OCI-LY3 (cell line): ENCODE data around the gene MOB3B.

Source experiments
- H2AFZ ChIP-seq: fragments of 200-600, 300-600 bp; shearing (Covaris generic); 2 replicates; pipeline ENCODE4 v1.6.0; 2014; ENCODE audit warnings: antibody characterized with exemption, low read depth, low read length
- H3K27ac ChIP-seq: fragments of 200-600, 300-600 bp; sonication (generic); 2 replicates; pipeline ENCODE4 v1.5.1; 2014; ENCODE audit warnings: mild to moderate bottlenecking, low read length, moderate library complexity, mixed read lengths
- H3K27me3 ChIP-seq: fragments of 200-600, 300-600 bp; sonication (generic); 2 replicates; pipeline ENCODE4 v1.6.1; 2014; ENCODE audit warnings: low read depth, low read length, mixed read lengths
- H3K36me3 ChIP-seq: fragments of 200-600, 300-600 bp; sonication (generic); replicated peaks from 2 replicates; pipeline ENCODE3; 2014; ENCODE audit warnings: low read depth, low read length, mixed read lengths
- H3K4me1 ChIP-seq: fragments of 300-600, 200-600 bp; sonication (generic); 2 replicates; pipeline ENCODE4 v1.6.1; 2014; ENCODE audit warnings: low read length, mixed read lengths
- H3K4me2 ChIP-seq: fragments of 200-600, 300-600 bp; sonication (generic); 2 replicates; pipeline ENCODE4 v1.6.1; 2014; ENCODE audit warnings: low read length, mixed read lengths
- H3K4me3 ChIP-seq: fragments of 300-600, 200-600 bp; sonication (generic); 2 replicates; pipeline ENCODE4 v1.5.1; 2014; ENCODE audit warnings: antibody characterized with exemption, mild to moderate bottlenecking, low read length, moderate library complexity
- H3K79me2 ChIP-seq: fragments of 300-600, 200-600 bp; shearing (Covaris generic); 2 replicates; pipeline ENCODE4 v1.6.1; 2014; ENCODE audit warnings: mild to moderate bottlenecking, low read length, mixed read lengths
- H3K9ac ChIP-seq: fragments of 300-600, 200-600 bp; shearing (Covaris generic); 2 replicates; pipeline ENCODE4 v1.6.0; 2014; ENCODE audit warnings: mild to moderate bottlenecking, low read length, moderate library complexity
- H3K9me3 ChIP-seq: fragments of 200-600, 300-600 bp; shearing (Covaris generic); 2 replicates; pipeline ENCODE4 v1.6.1; 2014; ENCODE audit warnings: low read length, mixed read lengths; ENCODE audit not compliant: insufficient read depth
- H4K20me1 ChIP-seq: fragments of 200-600, 300-600 bp; sonication (generic); 2 replicates; pipeline ENCODE4 v1.6.1; 2016; ENCODE audit warnings: low read length, mixed read lengths; ENCODE audit not compliant: insufficient read depth
- EZH2phosphoT487 ChIP-seq: fragments of 200-600 bp; shearing (Covaris generic); IDR thresholded peaks from 2 replicates; pipeline ENCODE4 v1.6.1; 2018; ENCODE audit warnings: antibody characterized with exemption, mixed run types, low read depth
- TF ChIP-seq, protein P1 (sequence below): fragments of 200-600, 300-600 bp; sonication (generic); IDR thresholded peaks from 2 replicates; pipeline ENCODE4 v1.5.1; 2014; ENCODE audit warnings: antibody characterized with exemption, low read length, low read depth

The MOB3B gene

DNA sequence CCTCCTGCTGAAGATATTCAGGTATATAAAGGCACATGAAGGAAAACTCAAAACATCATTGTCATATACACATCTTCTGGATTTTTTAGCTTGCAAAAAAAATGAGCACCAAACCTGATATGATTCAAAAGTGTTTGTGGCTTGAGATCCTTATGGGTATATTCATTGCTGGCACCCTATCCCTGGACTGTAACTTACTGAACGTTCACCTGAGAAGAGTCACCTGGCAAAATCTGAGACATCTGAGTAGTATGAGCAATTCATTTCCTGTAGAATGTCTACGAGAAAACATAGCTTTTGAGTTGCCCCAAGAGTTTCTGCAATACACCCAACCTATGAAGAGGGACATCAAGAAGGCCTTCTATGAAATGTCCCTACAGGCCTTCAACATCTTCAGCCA, 5.4 kb downstream of the MOB3B start, which contains the start of gene IFNK:
IFNK (plus strand) TSS at position 55 of the 400 bp plus-strand sequence; CDS start at position 102, 47 bp downstream.
- Histone ChIP-seq H3K4me2 (no peak within 1 kb of the TSS), H3K4me3 (no peak within 1 kb of the TSS)
- TF ChIP-seq, protein P1, sequence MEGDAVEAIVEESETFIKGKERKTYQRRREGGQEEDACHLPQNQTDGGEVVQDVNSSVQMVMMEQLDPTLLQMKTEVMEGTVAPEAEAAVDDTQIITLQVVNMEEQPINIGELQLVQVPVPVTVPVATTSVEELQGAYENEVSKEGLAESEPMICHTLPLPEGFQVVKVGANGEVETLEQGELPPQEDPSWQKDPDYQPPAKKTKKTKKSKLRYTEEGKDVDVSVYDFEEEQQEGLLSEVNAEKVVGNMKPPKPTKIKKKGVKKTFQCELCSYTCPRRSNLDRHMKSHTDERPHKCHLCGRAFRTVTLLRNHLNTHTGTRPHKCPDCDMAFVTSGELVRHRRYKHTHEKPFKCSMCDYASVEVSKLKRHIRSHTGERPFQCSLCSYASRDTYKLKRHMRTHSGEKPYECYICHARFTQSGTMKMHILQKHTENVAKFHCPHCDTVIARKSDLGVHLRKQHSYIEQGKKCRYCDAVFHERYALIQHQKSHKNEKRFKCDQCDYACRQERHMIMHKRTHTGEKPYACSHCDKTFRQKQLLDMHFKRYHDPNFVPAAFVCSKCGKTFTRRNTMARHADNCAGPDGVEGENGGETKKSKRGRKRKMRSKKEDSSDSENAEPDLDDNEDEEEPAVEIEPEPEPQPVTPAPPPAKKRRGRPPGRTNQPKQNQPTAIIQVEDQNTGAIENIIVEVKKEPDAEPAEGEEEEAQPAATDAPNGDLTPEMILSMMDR, result no peak
- no peak for TF ChIP-seq EZH2phosphoT487

DNA sequence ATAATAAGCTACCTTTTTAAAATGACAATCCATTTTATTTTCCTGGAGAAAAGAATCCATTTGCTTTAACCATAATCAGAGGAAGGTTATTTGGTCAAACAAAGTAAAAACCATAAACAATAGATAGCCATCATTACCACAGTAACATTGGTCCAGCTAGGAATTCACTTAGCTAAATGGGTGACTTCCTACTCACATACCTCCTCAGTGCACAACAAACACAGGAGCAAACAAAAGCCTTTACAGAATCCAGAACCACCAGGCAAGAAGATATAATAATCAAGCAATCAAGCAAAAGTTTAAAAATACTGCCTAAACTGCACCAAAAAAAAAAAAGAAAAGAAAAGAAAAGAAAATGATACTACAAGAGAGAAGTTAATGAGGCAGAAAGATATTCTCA, 6.5 kb downstream of the MOB3B start:
- H3K9ac ChIP-seq, result no peak overlapping the region
- H3K4me3 ChIP-seq, result no peak overlapping the region
- no peaks in the 10 kb centered on the region for H3K36me3 ChIP-seq
- H3K4me1 ChIP-seq, result no peaks in the 10 kb centered on the region
- H3K4me2 ChIP-seq, result no peak overlapping the region
- no peak overlapping the region for H3K27ac ChIP-seq
- no peak for TF ChIP-seq EZH2phosphoT487
- TF ChIP-seq, protein P1, result no peak
- no peak overlapping the region for H2AFZ ChIP-seq
- H3K9me3 ChIP-seq, result no peaks in the 10 kb centered on the region
- no peaks in the 10 kb centered on the region for H3K79me2 ChIP-seq
- H4K20me1 ChIP-seq, result 0 out of 2 replicates have a peak, but pooled peaks cover 6% of the 10 kb centered on the region
- peaks cover 38% of the 10 kb centered on the region for H3K27me3 ChIP-seq

More for the DNA sequence above, 5.4 kb downstream of the MOB3B start, which contains the start of gene IFNK:
- Histone ChIP-seq H3K79me2 (no peaks in the 10 kb centered on the region), H3K4me1 (no peaks in the 10 kb centered on the region), H3K36me3 (no peaks in the 10 kb centered on the region), H3K27me3 (peaks cover 40% of the 10 kb centered on the region), H3K9ac (no peak within 1 kb of the TSS), H2AFZ (no peak within 1 kb of the TSS), H4K20me1 (0 out of 2 replicates have a peak, but pooled peaks cover 6% of the 10 kb centered on the region), H3K27ac (no peak within 1 kb of the TSS), H3K9me3 (no peaks in the 10 kb centered on the region)

- H3K36me3 ChIP-seq, result no peaks in the 10 kb centered on the region
- no peak overlapping the region for H3K4me2 ChIP-seq
- H4K20me1 ChIP-seq, result no peaks in the 10 kb centered on the region
- H3K9ac ChIP-seq, result no peak overlapping the region
- TF ChIP-seq, protein P1, result no peak
- TF ChIP-seq EZH2phosphoT487, result no peak
- H3K27me3 ChIP-seq, result peaks cover 22% of the 10 kb centered on the region
- no peaks in the 10 kb centered on the region for H3K9me3 ChIP-seq
- no peak overlapping the region for H3K27ac ChIP-seq
- no peak overlapping the region for H3K4me3 ChIP-seq
- no peaks in the 10 kb centered on the region for H3K4me1 ChIP-seq
- H3K79me2 ChIP-seq, result no peaks in the 10 kb centered on the region
- no peak overlapping the region for H2AFZ ChIP-seq
These were observed 8.6 kb downstream of the MOB3B start for GRCh38 chr9:27520986-27521385.

DNA sequence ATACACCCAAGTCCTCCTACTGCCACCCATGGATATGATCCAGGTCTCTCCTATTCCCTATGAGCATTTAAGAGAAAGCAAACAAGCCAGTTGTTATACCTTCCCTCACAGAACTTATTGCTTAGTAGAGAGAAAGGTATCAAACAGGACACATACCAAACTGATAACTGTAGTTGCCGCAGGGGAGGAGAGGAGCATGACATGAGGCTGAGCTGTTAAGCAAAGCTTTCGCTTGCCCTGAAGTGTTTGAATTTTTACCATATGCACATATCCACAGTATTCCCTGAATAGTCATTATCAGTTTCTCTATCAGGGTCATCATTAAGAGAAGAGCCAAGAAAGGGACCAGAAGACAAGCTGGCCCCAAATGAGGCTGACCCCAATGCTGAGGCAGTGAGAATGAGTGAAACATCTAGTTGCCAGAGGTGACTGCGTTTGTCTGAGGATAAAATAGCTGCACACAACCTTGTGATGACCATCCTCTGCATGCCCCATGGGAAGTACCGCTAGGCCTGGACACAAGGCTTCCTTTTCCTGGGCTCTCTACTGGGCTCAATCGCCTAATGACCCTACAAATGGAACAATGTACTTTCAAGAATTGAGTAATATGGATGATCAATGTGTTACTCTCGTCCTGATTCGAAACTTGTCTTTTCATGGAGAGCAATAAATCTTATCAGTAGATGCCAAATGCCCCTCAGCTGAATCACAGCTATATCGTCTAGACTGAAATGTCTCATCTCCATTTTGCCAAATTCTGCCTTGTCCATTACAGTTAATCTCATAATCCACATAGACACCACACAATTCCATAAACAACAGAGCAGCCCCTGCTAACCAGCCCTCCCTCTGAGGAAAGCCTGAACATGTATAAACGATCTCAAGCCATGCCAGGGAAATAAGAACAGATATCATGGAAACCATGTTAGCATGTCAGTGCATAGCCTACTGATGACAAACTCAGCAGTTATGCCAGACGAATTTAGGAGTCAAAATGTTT, 9.8 kb downstream of the MOB3B start:
- no peaks in the 10 kb centered on the region for H3K4me1 ChIP-seq
- H3K27ac ChIP-seq, result no peak overlapping the region
- TF ChIP-seq, protein P1, result no peak
- TF ChIP-seq EZH2phosphoT487, result no peak
- no peak overlapping the region for H3K4me2 ChIP-seq
- H3K79me2 ChIP-seq, result no peaks in the 10 kb centered on the region
- no peaks in the 10 kb centered on the region for H3K9me3 ChIP-seq
- H3K9ac ChIP-seq, result no peak overlapping the region
- no peak overlapping the region for H3K4me3 ChIP-seq
- H2AFZ ChIP-seq, result no peak overlapping the region
- H3K36me3 ChIP-seq, result no peaks in the 10 kb centered on the region
- H3K27me3 ChIP-seq, result peaks cover 13% of the 10 kb centered on the region; the same call in 1 of the 2 replicates
- H4K20me1 ChIP-seq, result no peaks in the 10 kb centered on the region
